ENCODE measurements around the gene BRME1.
A peak's percentile ranks its signal among the peaks of the same experiment; 100 is the strongest.

Gene BRME1

GRCh38 chr19:13872695-13873389 is 33.1 kb downstream of the BRME1 start:
- TF ChIP-seq CTCF (IDR thresholded peaks at IDR 0.05; ENCODE audit: borderline replicate concordance, control extremely low read depth, extremely low read depth, insufficient read depth, missing control alignments), result peak; percentile 48
- DNase-seq (ENCODE audit: low spot score), result peak; percentile 78
- in situ Hi-C loops (cut with MboI; ENCODE audit: low sequenced_read_pairs, unreplicated experiment), result loop anchor here (5.0 to 25.0 kb wide), 2 partner anchors 281 to 611 kb away; no protein-coding TSS in a partner anchor

- in situ Hi-C loops (cut with MboI; ENCODE audit: low sequenced_read_pairs, unreplicated experiment), result loop anchor here (5.0 to 25.0 kb wide), 2 partner anchors 280 to 610 kb away; no protein-coding TSS in a partner anchor
- no peak for DNase-seq (ENCODE audit: low spot score)
- TF ChIP-seq CTCF (IDR thresholded peaks at IDR 0.05; ENCODE audit: borderline replicate concordance, control extremely low read depth, extremely low read depth, insufficient read depth, missing control alignments), result no peak
These were observed 33.6 kb downstream of the BRME1 start for GRCh38 chr19:13872339-13872694.

GRCh38 chr19:13870873-13871272 is 35.0 kb downstream of the BRME1 start:
- in situ Hi-C loops (cut with MboI; ENCODE audit: low sequenced_read_pairs, unreplicated experiment), result loop anchor here (5.0 to 25.0 kb wide), 2 partner anchors 279 to 609 kb away; no protein-coding TSS in a partner anchor
- no peak for TF ChIP-seq CTCF (IDR thresholded peaks at IDR 0.05; ENCODE audit: borderline replicate concordance, control extremely low read depth, extremely low read depth, insufficient read depth, missing control alignments)
- DNase-seq (ENCODE audit: low spot score), result no peak

- DNase-seq (ENCODE audit: low spot score), result no peak
- no peak for TF ChIP-seq CTCF (IDR thresholded peaks at IDR 0.05; ENCODE audit: borderline replicate concordance, control extremely low read depth, extremely low read depth, insufficient read depth, missing control alignments)
- in situ Hi-C loops (cut with MboI; ENCODE audit: low sequenced_read_pairs, unreplicated experiment), result loop anchor here (25.0 kb wide), 1 partner anchor 607 kb away; no protein-coding TSS in a partner anchor
These were observed 36.6 kb downstream of the BRME1 start for GRCh38 chr19:13869281-13869680.

- TF ChIP-seq CTCF (IDR thresholded peaks at IDR 0.05; ENCODE audit: borderline replicate concordance, control extremely low read depth, extremely low read depth, insufficient read depth, missing control alignments), result no peak
- no peak for DNase-seq (ENCODE audit: low spot score)
- in situ Hi-C loops (cut with MboI; ENCODE audit: low sequenced_read_pairs, unreplicated experiment), result loop anchor here (25.0 kb wide), 1 partner anchor 606 kb away; no protein-coding TSS in a partner anchor
These were observed 37.3 kb downstream of the BRME1 start for GRCh38 chr19:13868663-13869062.

GRCh38 chr19:13866463-13867046 is 39.4 kb downstream of the BRME1 start:
- in situ Hi-C loops (cut with MboI; ENCODE audit: low sequenced_read_pairs, unreplicated experiment), result loop anchor here (25.0 kb wide), 1 partner anchor 604 kb away; no protein-coding TSS in a partner anchor
- DNase-seq (ENCODE audit: low spot score), result no peak
- TF ChIP-seq CTCF (IDR thresholded peaks at IDR 0.05; ENCODE audit: borderline replicate concordance, control extremely low read depth, extremely low read depth, insufficient read depth, missing control alignments), result no peak
